Measurements from ENCODE around the gene GNB4. TPM values are rescaled to one million over a fixed set of nuclear protein-coding genes. Genes with fewer than 3 reads are reported as not detected.

GNB4 gene
- total and polyA plus RNA-seq, 9 of the 15 experiments (the other 6 are each of a cell fraction or from before 2014, with no cell fraction given) = 6.8 to 36.7 (median 21.4) TPM

GRCh38 chr3:179347345-179348194 is 103.7 kb downstream of the GNB4 start, which contains the start of gene MFN1 (continued):
- TF ChIP-seq HCFC1 (IDR thresholded peaks at IDR 0.05; ENCODE audit: low read depth, low read length) = peak; percentile 86
- TF ChIP-seq POLR2A (conservative IDR thresholded peaks at IDR 0.05) = peak; percentile 87
- TF ChIP-seq ARID3B (CRISPR knock-in tag; IDR thresholded peaks at IDR 0.05; ENCODE audit: borderline replicate concordance) = no peak
- TF ChIP-seq C11orf30 (IDR thresholded peaks at IDR 0.05; ENCODE audit: low read depth) = peak; percentile 59; the same call in 1 of the 2 replicates
- TF ChIP-seq ELF4 (CRISPR knock-in tag; IDR thresholded peaks at IDR 0.05) = 0 out of 2 replicates have a peak, but pooled peaks have one; percentile 21
- TF ChIP-seq ZNF12 (CRISPR knock-in tag; IDR thresholded peaks at IDR 0.05) = peak; percentile 65
- no peak for TF ChIP-seq MLLT1 (IDR thresholded peaks at IDR 0.05)
- 0 out of 2 replicates have a peak, but pooled peaks have one; percentile 14 for TF ChIP-seq ZBTB2 (IDR thresholded peaks at IDR 0.05)
- TF ChIP-seq JUN (IDR thresholded peaks at IDR 0.05; ENCODE audit: borderline replicate concordance, low read depth, low read length) = 0 out of 2 replicates have a peak, but pooled peaks have one; percentile 35
- TF ChIP-seq JUN (CRISPR knock-in tag; IDR thresholded peaks at IDR 0.05; ENCODE audit: borderline replicate concordance) = no peak
- TF ChIP-seq ZNF707 (CRISPR knock-in tag; conservative IDR thresholded peaks at IDR 0.05) = peak; percentile 78
- peak; percentile 72 for TF ChIP-seq CXXC5 (CRISPR knock-in tag; IDR thresholded peaks at IDR 0.05)
- TF ChIP-seq MIER1 (IDR thresholded peaks at IDR 0.05; ENCODE audit: low read depth) = no peak
- peak; percentile 98; the same call in 1 of the 2 replicates for TF ChIP-seq KAT7 (CRISPR knock-in tag; IDR thresholded peaks at IDR 0.05; ENCODE audit: borderline replicate concordance)
- TF ChIP-seq ZNF766 (CRISPR knock-in tag; conservative IDR thresholded peaks at IDR 0.05) = 0 out of 2 replicates have a peak, but pooled peaks have one; percentile 16
- TF ChIP-seq CUX1 (CRISPR knock-in tag; IDR thresholded peaks at IDR 0.05) = no peak

Measured in K562 (cell line).